ENCODE results near the gene TCOF1. TPM values are rescaled to one million over a fixed set of nuclear protein-coding genes. Genes with fewer than 3 reads are reported as not detected.

The TCOF1 gene
- total RNA-seq, 4 donors from 2014 or later: 9.4 to 40.0 (median 20.1) TPM

GRCh38 chr5:150402901-150403342 is 45.4 kb downstream of the TCOF1 start:
- intact Hi-C loops (cut with DNase I; ENCODE audit: low total_unique reads): no loop called here
- H3K4me3 ChIP-seq: no peak overlapping the region
- no peaks in the 10 kb centered on the region for H3K4me1 ChIP-seq
- no peaks in the 10 kb centered on the region for H3K36me3 ChIP-seq
- H3K27me3 ChIP-seq: no peaks in the 10 kb centered on the region
- no peak for DNase-seq
- no peak overlapping the region for H3K27ac ChIP-seq
- TF ChIP-seq CTCF (IDR thresholded peaks at IDR 0.05): no peak
- TF ChIP-seq POLR2A (IDR thresholded peaks at IDR 0.05): no peak
- no peaks in the 10 kb centered on the region for H3K9me3 ChIP-seq

GRCh38 chr5:150404121-150404520 is 46.6 kb downstream of the TCOF1 start:
- Histone ChIP-seq H3K27ac (no peak overlapping the region), H3K27me3 (no peaks in the 10 kb centered on the region), H3K4me3 (no peak overlapping the region), H3K4me1 (no peaks in the 10 kb centered on the region), H3K9me3 (no peaks in the 10 kb centered on the region), H3K36me3 (no peaks in the 10 kb centered on the region)
- intact Hi-C loops (cut with DNase I; ENCODE audit: low total_unique reads): no loop called here
- TF ChIP-seq POLR2A (IDR thresholded peaks at IDR 0.05) (no peak), CTCF (IDR thresholded peaks at IDR 0.05) (no peak)
- DNase-seq: no peak

GRCh38 chr5:150404535-150404934 is 47.0 kb downstream of the TCOF1 start:
- no peaks in the 10 kb centered on the region for H3K9me3 ChIP-seq
- no peaks in the 10 kb centered on the region for H3K36me3 ChIP-seq
- H3K4me1 ChIP-seq: no peaks in the 10 kb centered on the region
- no peak overlapping the region for H3K4me3 ChIP-seq
- DNase-seq: no peak
- H3K27me3 ChIP-seq: no peaks in the 10 kb centered on the region
- TF ChIP-seq POLR2A (IDR thresholded peaks at IDR 0.05) (no peak), CTCF (IDR thresholded peaks at IDR 0.05) (no peak)
- H3K27ac ChIP-seq: no peak overlapping the region
- intact Hi-C loops (cut with DNase I; ENCODE audit: low total_unique reads): no loop called here

- no peaks in the 10 kb centered on the region for H3K36me3 ChIP-seq
- DNase-seq: no peak
- no peaks in the 10 kb centered on the region for H3K9me3 ChIP-seq
- H3K4me1 ChIP-seq: no peaks in the 10 kb centered on the region
- no peaks in the 10 kb centered on the region for H3K27me3 ChIP-seq
- intact Hi-C loops (cut with DNase I; ENCODE audit: low total_unique reads): no loop called here
- TF ChIP-seq POLR2A (IDR thresholded peaks at IDR 0.05): no peak
- TF ChIP-seq CTCF (IDR thresholded peaks at IDR 0.05): no peak
- H3K4me3 ChIP-seq: no peak overlapping the region
- no peak overlapping the region for H3K27ac ChIP-seq
Observed at GRCh38 chr5:150404941-150405816, 47.7 kb downstream of the TCOF1 start.

GRCh38 chr5:150406103-150406722 is 48.7 kb downstream of the TCOF1 start:
- intact Hi-C loops (cut with DNase I; ENCODE audit: low total_unique reads): no loop called here

More at GRCh38 chr5:150406103-150406722, 48.7 kb downstream of the TCOF1 start:
- H3K4me3 ChIP-seq: no peak overlapping the region
- H3K4me1 ChIP-seq: no peaks in the 10 kb centered on the region
- no peaks in the 10 kb centered on the region for H3K36me3 ChIP-seq
- TF ChIP-seq POLR2A (IDR thresholded peaks at IDR 0.05): no peak
- no peak for TF ChIP-seq CTCF (IDR thresholded peaks at IDR 0.05)
- H3K9me3 ChIP-seq: no peaks in the 10 kb centered on the region
- DNase-seq: no peak
- H3K27ac ChIP-seq: no peak overlapping the region
- H3K27me3 ChIP-seq: no peaks in the 10 kb centered on the region
